Dermis microvascular lymphatic vessel endothelial cell (primary cell): Measurements from ENCODE around the gene TCFL5. TPM values are rescaled to one million over a fixed set of nuclear protein-coding genes. Genes with fewer than 3 reads are reported as not detected.

ENCODE experiments used
- DNase-seq, 2 donors: peaks; one replicate each; pipeline versions ENCODE4 v3.0.0 to v3.0.0-alpha.2; 2010; ENCODE audit warnings: low read depth in 2 of 2
- total RNA-seq: library from RNA; depleted of rRNA; stranded (reverse); fragments of >200 nt; gene quantifications from 2 replicates; pipeline ENCODE4 v1.2.1, GENCODE V29; 2014

Gene TCFL5
- total RNA-seq, 1 donor from 2014 or later: 9.5 TPM

- no peak for DNase-seq
Measured at GRCh38 chr20:62880147-62880934, 18.7 kb upstream of the TCFL5 start.

DNA sequence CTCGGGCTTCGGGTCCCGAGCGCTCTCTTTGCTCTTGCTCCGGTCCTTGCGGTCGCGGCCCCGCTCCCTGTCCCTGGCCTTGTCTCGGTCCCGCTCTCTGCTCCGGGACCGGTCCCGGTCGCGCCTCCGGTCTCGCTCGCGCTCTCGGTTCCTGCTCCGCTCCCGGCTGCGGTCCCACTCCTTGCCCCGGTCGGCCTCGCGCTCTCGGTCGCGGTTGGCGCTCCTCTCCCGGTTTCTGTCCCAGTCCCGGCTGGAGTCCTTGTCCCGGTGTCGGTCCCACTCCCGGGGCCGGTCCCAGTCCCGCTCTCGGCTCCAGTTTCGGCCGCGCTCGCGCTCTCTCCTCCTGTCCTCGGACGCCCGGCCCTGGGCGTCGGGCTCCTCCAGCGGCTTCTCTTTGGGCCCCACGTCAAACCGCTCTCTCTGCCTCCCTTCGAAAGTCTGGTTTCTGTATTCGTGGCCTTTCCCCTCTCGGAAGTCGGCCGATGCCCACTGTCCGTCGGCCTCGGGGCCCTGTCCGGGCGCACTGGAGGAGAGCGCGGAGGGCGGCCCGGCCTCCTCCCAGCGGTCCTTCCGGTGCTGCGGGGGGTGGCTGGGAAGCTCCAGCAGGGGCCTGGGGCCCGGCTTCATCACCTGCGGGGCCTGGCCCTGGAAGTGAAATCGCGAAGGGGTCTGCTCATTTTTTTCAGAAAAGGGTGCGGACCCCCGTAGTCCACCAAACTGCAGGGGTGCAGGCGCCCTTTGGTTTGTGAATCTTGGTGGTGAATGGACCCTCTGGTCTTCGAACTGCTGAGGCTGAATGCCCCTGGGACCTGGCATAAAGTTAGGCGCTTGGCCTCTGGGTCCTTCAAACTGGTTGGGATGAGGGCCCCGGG, 17.9 kb upstream of the TCFL5 start:
- DNase-seq: no peak

- no peak for DNase-seq
Measured at GRCh38 chr20:62878244-62879038, 16.8 kb upstream of the TCFL5 start.

DNA sequence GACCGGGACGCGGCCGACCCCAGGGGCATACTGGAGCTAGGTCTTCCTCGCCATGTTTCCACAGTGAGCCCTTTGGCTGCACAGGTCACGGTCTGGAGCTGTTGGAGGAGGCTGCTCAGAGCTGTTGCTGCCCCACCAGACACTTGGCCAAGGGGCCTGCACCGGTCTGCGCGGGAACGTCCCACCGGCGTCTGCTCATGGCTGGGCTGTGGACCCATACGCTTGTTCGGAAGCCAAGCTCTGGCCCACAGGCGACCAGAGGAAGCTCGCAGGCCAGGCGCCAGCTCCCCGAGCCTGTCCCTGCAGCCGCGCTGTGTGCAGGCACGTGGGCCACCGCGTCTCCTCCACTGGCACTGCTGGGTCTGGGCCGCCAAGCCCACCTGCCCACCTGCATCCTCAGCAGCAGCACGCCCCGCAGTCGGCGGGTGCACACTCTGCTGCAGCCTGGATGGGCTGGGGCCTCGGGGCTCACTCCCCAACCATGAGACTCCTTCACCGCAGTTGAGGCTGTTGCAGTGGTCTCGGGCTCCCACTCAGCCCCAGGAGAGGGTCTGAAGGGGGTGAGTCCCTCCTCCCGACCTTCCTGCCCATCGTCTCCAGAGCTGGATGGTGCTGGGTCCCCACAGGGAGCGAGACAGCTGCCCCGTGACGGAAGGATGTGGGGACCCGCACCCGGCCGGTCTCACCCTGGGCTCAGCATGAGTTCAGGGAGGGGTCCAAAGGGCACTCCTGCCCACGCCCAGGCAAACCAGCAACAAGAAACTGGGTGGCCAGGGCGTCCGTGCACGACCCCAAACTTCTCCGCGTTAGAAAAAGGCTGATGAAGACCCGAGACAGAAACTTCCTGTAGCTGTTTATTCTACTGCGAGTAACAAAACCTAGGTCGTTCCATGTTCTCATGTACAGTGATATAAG, 15.5 kb upstream of the TCFL5 start:
- DNase-seq: peak; percentile 83 to 93

DNA sequence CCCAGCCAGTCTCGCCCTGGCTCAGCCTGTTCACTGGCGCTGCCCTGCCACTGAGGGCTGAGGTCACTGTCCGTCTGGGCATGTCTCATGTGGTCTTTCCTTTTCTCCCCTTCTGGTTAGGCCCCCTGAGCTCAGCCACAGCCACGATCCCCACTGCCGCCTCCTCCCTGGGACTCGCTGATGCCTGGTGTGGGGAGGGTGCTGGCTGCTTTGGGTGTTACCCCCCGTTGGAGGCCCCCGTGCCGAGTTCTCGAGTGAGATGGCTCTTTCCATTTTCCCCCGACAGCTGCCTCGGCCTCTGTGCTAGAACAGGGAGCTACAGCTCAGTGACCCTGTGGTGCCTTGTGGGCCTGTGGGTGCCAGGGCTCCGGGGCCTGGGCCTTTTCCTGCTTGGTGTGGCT, 14.9 kb upstream of the TCFL5 start:
- DNase-seq: no peak

- DNase-seq: peak; percentile 88 to 92
Measured at GRCh38 chr20:62875419-62876361, 14.1 kb upstream of the TCFL5 start.

GRCh38 chr20:62874964-62875344, 13.3 kb upstream of the TCFL5 start:
- peak in 1 of 2 donors; percentile 21 for DNase-seq

DNA sequence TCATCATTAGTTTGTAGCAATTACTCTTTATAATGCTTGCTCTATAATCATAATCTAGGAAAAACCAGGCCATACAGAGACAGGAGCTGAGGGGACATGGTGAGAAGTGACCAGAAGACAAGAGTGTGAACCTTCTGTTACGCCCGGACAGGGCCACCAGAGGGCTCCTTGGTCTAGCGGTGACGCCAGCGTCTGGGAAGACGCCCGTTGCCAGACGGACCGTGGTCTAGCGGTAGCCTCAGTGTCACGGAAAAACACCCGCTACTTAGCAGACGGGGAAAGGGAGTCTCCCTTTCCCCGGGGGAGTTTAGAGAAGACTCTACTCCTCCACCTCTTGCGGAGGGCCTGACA, 12.0 kb upstream of the TCFL5 start:
- peak in 1 of 2 donors; percentile 61 for DNase-seq

DNA sequence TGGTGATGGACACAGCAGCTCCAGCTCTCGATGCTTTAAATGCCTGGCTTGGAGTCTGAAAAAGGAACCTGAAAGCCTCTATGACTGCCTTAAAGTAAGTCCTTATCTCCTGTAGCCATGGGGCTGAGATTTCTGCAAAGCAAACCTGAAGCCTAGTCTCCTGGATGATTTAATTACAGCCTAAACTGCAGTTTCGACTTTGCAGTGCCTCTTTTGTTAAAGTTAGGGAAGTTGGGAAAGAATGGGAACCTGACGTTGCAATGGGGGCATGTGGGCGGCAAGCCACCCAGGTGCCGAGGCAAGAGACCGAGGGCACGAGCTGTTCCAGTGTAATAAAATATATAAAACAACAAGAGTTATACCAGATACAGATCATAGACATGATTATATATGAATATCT, 11.7 kb upstream of the TCFL5 start:
- DNase-seq: no peak

DNA sequence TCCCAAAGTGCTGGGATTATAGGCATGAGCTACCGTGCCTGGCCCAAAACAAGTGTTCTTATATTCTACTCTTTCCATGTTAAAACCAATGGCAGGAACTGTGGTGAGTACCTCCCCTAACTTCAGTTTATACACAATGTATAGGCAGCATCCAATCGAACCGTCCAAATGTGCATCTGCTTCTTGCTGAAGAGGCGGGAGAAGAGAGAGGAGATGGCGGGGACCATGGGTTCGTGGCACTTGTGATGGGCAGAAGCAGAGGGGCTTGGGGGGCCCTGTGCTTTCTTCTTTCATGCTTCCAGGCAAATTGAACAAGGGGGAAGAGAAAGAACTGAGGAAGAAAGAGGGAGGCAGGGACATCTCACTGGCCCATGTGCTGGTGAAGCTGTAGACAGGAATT, 11.2 kb upstream of the TCFL5 start:
- no peak for DNase-seq

GRCh38 chr20:62872184-62872847, 10.7 kb upstream of the TCFL5 start:
- DNase-seq: no peak

DNA sequence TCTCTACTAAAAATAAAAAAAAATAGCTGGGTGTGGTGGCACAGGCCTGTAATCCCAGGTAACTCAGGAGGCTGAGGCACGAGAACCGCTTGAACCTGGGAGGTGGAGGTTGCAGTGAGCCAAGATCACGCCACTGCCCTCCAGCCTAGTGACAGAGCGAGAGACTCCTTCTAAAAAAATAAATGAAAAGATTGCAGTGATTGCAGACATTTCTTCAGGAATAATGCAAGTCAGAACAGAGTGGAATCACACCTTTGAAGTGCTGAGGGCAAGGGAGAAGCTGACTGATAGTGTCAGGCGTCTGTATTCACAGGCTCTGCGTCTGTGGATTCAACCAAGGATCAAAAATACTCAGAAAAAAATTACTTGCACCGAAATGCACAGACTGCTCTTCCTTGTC, 2.6 kb upstream of the TCFL5 start:
- no peak for DNase-seq

- peak in 1 of 2 donors; percentile 37 for DNase-seq
Measured at GRCh38 chr20:62860924-62861691, 514 bp downstream of the TCFL5 start.

DNA sequence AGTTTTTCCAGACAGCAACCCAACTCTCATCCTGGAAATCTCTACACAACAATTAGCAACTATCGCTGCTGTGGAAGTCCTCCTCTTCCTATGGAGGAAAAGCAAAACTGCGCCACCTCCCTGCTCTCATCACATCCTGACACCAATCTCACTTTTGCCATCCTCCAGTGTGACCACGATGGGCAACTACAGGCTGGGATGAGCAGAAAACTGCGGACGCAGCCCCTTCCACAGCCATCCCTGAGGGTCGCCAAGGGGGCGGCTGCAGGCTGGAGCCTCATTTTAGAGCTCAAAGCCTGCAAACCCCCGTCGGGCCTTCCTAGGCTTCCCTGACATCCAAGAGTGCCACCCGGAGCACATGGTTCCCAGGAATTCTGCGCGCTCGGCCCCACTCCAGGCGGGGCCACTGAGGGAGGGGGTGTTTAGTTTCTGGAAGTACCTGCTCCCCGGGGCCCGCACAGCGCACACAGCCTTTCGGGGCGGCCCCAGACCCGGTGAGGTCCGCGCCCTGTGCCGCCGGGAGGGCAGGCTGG, 1.2 kb downstream of the TCFL5 start:
- DNase-seq: peak; percentile 62 to 66

DNA sequence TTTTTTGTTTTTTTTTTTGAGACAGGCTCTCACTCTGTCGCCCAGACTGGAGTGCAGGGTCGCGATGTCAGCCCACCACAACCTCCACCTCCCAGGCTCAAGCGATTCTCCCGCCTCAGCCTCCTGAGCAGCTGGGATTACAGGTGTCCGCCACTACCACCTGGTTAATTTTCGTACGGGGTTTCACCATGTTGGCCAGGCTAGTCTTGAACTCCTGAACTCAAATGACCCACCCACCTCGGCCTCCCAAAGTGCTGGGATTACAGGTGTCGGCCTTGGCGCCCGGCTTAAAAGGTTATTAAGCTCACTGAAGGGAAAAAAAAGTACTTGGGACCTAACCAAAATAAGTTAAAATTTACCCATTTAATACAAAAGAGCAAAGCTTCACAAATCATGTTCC, 1.9 kb downstream of the TCFL5 start:
- DNase-seq: no peak

DNA sequence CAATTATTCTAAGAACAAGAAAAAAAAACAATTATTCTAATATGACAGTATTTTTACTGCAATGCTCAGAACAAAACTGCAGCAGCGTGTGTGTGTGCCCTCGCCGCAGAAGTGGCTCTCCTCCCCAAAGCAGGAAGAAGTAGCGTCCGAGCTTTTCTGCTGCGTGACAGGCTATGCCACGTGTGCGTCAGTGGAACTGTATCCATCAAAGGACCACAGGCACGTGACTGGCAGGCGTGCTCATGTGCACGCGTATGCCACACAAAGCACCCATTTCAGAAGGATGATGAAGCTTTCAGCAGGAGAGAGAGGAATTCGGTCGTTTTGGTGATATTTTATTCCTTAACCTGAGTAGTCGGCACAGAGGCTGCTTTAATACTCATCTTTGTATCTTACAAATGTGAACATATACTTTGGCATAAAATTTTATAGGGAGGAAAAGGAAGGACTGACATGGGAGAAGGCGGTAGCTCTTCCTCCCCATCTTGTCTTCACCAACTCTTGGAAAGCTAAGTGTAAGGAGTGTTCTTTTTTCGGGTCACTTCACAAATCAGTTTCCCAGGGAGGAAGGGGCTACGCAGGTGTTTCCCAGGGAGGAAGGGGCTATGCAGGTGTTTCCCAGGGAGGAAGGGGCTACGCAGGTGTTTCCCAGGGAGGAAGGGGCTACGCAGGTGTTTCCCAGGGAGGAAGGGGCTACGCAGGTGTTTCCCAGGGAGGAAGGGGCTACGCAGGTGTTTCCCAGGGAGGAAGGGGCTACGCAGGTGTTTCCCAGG, 3.4 kb downstream of the TCFL5 start:
- peak in 1 of 2 donors; percentile 17 for DNase-seq

DNA sequence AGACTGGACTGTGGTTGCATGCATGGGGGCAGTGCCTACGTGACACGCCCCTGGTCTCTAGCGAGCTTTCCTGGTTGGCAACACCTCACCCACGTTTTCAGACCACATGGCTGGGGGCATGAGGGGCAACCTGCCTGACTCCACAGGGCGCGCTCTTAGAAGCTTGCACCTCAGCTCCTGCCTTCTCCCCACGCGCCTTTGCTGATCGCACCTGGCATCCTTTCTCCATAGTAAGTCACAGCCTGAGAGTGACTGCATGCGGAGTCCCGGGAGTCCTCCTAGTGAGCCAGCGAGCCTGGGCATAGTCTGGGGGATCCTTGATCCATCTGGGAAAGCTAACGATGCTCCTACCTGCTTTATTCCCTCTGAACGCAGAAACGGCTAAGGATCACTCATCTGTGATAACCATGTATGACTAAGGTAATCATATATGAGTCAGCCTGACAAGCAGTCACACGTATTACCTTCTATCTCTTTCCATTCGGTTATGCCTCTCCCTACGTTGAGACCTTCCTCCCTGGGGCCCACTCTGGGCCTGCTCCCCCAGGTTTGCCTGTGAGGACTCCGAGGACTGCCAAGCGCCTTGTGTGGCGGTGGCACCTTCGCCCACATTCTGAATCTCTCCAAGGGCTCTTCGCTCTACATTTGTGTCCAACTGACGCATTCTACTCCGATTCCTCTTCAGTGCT, 4.5 kb downstream of the TCFL5 start:
- DNase-seq: no peak
